CD4-positive, alpha-beta T cell treated with Interferon gamma for 1 hour (primary cell): ENCODE data around the gene HEXIM2.

Source experiments
- DNase-seq: peaks from one replicate; pipeline ENCODE4 v3.0.0-alpha.2; 2020

Gene HEXIM2

DNA sequence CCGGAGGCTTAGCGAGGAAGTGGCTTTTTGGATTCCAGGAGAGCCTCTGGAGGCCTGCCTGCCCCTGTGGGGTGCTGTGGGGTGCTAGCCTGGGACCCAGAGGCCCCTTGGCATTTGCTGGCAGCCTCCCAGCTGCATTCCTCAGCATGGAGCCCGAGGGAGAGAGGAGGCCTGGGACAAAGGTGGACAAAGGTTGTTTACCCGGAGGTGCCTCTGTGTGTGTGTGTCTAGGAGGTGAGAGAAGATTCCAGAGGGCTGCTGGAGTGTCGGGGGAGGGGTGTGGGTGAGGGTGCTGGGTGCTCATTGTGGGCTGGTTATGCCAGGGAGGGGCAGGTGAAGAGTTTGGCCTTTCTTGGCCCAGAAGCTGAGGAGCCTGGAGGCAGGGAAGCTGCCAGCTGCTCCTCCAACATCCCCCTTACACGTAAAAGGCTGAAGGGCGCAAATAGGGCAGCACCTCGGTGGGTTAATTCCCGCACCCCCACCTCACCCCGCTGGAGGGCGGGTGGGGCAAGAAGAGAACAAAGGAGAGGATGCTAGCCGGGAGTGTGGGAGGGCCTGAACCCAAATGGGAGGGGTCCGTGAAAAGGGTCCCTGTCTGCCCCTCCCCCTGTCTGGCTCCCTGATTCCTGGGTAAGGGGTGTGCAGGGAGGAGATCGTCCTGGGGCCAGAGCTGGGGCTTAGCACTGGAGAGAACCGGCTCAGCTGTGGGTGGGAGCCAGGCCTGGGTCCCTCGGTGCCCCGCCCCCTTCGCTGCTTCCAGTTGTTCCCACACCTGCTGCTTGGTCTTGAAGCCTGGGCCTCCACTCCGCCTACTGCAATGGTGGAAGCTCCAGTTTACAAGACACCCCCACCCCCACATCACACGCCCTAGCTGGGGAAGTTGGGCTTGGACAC is 9.9 kb downstream of the HEXIM2 start:
- DNase-seq = no peak

DNA sequence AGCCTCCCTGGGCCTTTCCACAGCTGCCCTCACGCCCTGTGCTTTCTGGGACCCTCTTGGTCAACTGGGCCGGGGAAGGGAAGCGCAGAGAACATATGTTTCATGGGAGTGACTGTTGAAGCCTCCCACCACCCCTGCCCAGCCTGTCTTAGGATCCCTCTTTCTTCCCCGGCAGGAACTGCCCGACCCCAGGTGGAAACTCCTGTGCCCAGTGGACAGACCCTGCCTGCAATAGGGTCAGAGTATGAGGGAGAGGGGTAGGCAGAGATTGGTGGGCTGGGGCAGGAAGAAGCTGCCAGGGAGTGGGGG is 10.5 kb downstream of the HEXIM2 start:
- DNase-seq = no peak

DNA sequence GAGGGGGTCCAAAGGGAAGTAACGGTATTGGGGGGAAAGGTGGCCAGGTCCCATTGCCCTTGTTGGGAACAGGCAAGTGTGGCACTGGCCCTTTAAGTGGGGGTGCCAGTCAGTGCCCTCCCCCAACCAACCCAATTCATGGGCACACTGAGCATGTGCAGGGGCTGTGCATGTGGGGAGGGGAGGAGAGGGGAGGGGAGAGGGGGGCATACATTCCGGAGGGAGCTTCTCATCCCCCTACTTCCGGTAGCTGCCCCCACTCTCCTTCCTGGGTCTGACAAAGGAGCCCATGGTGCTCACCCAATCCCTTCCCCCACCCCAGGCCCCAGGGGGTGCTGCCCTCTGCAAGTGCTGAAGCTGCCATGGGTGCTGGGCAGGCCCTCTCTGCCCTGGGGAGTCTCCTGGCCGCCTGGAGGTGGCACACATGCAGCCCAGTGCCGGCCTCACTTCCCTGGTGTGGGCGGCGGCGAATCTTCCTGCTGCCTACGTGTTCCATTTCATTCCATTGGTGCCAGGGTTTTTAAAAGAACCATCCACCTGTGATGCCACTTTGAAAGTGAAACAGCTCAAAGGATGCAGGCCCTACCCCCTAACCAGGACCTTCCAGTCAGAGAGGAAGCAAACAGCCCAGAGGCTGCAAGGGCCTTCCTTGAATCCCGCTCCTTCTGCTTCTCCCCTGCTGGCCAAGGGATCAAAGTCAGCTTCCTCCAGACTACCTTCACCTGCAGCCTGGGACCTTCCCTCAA is 11.0 kb downstream of the HEXIM2 start:
- peak; percentile 38 for DNase-seq

DNA sequence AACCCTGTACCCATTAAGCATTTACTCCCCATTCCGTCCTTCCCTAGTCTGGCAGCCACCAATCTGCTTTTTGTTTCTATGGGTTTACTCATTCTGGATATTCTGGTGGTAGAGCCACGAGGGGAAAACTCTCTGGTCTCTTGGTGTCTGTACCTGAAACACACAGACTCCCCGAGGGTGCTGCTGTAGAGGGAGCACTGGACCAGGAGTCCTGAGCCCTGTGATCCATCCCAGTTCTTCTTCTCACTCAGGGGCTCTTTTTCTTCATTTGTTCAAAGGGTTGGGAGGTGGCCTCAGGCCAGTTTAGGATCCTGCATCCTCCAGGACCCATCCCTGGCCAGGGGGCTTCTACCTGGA is 14.1 kb downstream of the HEXIM2 start:
- DNase-seq = no peak

DNA sequence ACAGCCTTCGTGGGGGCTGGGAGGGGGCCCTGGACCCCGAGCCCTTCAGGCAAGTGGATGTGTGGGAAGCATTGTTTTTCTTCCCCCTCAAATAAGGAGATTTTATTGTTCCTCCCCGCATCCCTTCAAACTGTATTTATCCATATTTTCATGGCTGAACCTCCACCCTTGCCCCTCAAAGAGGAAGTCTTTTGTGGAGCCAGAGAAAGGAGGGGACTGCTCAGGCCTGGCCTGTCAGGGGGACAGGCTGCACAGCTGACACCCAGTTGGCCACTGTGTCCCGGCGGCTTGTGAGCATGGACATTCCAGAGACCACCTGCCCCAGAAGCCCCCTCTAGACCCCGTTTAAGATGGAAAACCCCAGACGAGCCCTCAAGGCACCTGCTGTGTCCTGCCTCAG is 15.9 kb downstream of the HEXIM2 start:
- DNase-seq = no peak

DNA sequence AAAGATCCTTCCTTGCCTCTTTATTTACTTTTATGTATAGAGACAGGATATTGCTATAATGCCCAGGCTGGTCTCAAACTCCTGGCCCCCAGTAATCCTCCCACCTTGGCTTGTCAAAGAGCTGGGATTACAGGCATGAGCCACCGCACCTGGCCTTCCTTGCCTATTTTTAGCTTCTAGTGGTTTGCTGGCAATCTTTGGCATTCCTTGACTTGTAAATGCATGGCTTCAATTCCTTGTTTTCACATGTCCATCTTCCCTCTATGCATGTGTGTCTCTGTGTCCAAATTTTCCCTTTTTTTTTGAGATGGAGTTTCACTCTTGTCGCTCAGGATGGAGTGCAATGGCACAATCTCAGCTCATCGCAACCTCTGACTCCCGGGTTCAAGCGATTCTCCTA is 22.5 kb downstream of the HEXIM2 start:
- no peak for DNase-seq

DNA sequence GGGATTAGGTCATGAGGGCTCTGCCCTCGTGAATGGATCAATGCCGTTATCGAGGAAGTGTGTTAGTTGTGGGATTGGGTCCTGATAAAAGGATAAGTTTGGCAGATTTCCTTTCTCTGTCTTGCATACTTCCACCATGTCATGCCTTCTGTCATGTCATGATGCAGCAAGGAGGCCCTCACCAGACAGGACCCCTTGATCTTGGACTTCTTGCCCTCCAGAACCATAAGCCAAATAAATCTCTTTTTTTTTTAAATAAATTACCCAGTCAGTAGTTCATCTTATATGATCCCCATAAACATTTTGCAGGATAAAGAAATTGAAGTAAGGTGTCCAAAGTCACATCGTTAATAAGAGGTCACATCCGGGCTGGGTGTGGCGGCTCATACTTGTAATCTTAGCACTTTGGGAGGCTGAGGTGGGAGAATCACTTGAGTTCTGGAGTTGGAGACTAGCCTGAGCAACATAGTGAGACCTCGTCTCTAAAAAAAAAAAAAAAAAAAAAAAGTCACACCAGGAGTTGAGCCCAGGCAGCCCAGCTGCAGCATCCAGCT is 25.2 kb downstream of the HEXIM2 start:
- DNase-seq = no peak

DNA sequence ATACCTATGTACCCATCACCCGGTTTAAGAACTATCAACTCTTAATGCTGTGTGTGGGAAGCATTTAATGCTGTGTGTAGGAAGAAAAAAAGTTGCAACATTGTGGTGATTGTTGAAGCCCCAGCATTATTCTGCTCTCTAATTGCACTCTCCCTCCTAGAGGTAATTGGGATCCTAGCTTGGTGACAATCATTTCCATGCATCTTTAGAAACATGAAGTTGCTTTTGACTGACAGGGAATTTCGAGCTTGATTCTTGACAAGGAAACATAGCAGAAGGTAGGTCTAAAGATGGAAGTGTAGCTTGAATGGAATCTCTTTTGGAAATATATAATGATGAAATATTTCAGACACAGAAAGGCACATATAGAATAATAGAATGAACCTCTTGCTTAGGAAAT is 27.3 kb downstream of the HEXIM2 start:
- DNase-seq = no peak

DNA sequence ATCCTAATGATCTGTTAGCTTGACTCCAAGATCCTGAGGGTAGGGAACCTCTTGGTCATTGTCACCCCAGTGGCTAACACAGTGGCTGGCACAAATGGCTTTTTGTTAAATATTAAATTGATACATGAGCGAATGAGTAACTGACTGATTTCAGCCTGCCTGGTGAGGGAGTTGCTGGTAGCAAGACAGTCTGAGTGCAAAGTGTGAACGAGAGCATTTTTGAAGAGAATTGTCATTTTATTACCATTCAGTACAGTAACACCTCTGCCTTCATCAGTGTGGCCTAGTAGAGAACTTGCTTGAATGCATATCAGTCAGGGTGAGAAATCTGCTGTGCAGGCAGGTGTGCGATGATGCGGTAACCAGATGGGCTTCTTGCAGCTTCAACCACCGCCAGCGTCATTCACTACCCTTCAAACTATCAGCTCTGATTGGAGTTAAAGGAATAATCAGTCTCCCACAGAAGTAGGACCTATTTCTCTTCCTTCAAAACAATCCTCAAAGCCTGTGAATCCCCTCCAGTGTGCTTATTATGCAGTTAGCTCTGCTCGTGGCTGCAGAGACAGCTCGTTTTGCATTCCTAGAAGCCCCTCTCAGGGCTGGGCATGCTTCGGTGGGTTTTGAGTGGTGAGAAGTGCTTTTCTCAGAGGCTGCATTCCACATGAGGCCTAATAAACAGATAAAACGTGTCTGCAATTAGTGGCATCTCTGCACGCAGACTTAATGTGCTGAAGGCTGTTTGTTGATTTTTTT is 29.0 kb downstream of the HEXIM2 start:
- DNase-seq = no peak

DNA sequence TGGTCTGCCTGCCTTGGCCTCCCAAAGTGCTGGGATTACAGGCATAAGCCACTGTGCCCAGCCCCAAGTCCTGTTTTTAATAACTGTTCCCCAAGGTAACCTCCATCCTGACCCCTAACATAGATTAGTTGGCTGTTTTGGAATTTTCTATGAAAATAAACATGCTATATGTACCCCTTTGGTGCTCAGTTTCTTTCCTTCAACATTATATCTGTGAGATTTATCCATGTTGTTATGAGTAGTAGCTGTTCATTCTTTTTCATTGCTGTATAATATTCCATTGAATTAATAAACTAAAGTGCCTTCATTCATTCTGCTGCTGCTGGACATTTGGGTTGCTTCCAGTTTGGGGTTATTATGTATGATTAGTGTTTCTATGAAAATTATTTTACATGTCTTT is 33.7 kb downstream of the HEXIM2 start:
- DNase-seq = no peak

DNA sequence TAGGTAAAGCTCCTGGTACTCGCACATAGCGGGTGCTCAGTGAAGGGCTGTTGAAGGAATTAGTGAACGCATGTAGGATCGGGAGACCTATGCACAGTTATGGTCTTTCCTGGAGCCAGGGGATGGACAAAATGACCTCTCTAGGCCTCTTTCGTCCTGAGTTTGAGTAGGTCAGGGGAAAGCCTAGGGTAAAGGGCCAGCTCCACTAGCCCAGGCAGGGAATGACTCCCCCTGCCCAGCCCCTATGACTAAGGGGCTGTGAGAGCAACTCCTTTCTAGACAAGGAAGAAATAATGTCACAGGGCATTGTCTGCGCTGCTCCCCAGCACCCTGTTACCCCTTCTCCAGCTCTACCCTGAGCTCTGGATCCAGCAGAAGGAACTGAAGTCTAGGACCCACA is 35.4 kb downstream of the HEXIM2 start:
- no peak for DNase-seq

DNA sequence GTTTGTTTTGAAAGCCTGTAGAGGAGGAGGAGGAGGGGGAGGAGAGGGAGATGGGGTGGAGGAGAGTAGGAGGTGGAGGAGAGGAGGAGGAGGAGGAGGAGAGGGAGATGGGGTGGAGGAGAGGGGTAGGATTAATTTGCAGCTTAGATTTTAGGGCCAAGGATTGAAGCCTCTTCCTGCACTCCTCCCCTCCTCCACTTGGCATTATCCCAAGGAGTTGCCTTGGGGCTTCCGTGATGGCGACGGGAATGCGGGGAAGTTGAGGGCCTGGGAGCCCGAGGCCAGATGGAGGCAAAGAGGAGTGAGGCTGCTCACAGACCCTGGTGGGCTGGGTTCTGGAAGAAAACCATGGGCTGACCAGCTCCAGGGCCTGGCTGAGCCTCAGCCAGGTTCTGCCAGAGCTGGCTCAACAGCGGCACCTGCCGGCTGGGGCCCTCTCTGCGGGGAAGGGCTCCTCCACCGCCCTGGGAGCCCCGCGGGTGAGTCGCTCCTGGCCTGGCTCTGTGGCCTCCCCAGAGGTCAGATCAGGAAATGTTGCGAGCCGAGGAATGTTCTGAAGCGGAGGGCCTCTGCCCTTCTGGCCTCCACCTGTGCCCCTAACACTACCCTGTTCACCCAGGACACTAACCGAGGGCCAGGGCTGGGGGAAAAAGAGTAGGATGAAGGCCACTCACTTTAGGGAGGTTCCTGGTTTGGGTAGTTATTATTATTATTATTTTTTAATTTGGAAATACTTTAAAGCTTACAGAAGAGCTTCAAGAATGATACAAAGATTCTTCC is 36.1 kb downstream of the HEXIM2 start:
- peak; percentile 84 for DNase-seq

DNA sequence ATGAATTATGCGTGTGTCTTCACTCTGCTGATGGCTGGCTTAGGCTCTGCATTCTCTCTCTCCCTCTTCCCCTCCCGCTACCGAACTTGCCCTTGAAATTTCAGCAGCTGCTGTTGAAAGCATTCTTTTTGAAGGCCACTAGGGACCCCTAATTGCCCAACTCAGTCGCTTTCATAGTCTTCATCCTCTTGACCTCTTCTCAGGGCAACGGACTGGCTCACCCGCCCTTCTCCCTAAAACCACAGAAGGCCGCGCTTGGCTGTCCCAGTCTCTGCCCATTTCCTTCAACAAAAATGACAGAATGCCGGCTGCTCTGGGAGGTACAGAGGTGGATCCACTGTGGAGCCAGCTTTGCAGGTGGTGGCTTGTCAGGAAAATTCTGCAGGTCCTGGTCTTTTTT is 39.0 kb downstream of the HEXIM2 start:
- DNase-seq = peak; percentile 4

DNA sequence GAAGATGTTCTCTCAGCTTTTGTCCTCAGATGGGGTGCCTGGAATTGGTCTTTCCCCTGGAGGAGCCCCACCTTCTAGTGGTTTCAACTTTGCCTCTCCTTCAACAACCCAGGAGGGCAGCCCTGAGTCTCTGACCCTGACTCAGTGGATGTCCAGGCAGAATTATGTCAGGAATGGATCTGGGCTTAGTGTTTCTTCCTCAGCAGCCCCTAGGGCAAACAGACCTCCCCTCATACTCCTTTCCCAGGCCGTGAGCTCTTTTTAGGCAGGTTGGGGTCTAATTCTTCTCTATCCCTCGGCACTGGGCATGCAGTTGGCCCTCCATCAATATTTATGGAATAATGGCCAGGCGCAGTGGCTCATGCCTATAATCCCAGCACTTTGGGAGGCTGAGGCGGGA is 39.8 kb downstream of the HEXIM2 start:
- no peak for DNase-seq

DNA sequence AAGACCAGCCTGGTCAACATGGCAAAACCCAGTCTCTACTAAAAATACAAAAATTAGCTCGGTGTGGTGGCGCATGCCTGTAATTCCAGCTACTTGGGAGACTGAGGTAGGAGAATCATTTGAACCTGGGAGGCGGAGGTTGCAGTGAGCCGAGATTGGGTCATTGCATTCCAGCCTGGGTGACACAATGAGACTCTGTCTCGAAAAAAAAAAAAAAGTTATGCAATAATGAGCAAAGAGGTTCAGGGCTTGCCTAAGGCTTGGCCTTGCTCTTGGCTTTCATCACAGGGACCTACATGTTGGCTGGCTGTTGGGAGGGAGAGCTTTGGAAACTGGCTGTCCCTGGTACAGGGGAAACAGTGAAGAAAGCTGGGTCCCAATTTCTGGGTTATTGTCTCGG is 40.2 kb downstream of the HEXIM2 start:
- DNase-seq = peak; percentile 28

DNA sequence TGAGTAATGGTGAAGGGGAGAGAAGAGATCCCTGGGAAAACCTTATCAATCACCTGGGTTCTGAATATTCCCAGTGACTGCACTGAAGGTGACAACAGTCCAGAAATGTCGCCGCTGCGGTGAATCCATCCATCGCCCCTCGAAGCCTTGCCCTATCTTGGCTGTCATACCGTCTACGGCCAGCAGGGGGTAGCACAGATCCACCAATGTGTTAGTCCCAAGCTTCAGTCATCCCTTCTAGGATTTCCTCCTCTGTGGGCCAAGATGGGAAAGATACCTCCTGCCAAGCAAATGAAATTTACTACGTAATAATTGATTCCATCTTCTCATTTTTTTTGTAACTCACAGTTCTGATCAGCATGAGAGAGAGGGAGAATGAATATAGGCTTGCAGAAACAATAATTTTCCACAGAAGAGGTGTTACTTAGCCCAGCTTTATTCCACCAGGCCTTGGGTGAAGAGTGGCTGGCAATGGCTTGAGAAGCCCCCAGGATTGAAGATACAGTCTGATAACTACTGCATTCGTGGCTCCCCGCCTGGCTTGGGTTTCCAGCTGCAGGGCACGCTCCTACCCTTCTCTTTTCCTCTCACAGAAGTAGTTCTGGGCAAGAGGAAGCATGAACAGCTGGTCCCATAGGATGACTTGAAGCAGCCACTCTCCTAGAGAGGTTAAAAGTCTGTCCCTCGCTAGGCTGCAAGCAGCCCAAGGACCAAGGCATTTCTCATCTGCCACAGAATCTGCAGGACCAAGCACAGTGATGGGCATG is 57.4 kb downstream of the HEXIM2 start:
- DNase-seq = peak; percentile 76
